B cell (primary cell): ENCODE data around the gene KCNN2. TPM values are rescaled to one million over a fixed set of nuclear protein-coding genes. Genes with fewer than 3 reads are reported as not detected.

Experiments
- ATAC-seq: fragments of 200-7000 bp; cut with Tn5 transposase; one replicate; pipeline ENCODE4 v1.10.0; 2021; ENCODE audit warnings: low read depth, mild to moderate bottlenecking, moderate number of reproducible peaks, moderate library complexity
- CTCF ChIA-PET: fragments of 350-600 bp; sonication (Branson Sonifier 250); formaldehyde crosslinking; loops from one replicate; lab custom pipeline; 2021; ENCODE audit warnings: antibody characterized with exemption, inconsistent platforms; lab: Charles Lee
- POLR2A ChIA-PET: fragments of 350-600 bp; sonication (Branson Sonifier 250); formaldehyde crosslinking; loops from one replicate; lab custom pipeline; 2021; ENCODE audit warnings: antibody characterized with exemption; lab: Charles Lee
- DNase-seq: peaks from one replicate; pipeline ENCODE4 v3.0.0; 2013
- H2AFZ ChIP-seq: 2 replicates; pipeline ENCODE4 v1.6.1; 2012; ENCODE audit warnings: mild to moderate bottlenecking, low read depth, low read length; ENCODE audit not compliant: insufficient read depth, poor library complexity, severe bottlenecking
- H3K27ac ChIP-seq, 2 donors: 1 replicate in 1 of 2; 2 replicates in 1 of 2; pipeline ENCODE4 v1.5.1; 2012 to 2013; ENCODE audit warnings: low read length in 2 of 2, mild to moderate bottlenecking in 2 of 2, moderate library complexity in 1 of 2
- H3K27me3 ChIP-seq, 4 experiments: fragments of 200-600 bp in 1 of 4; sonication (generic) in 1 of 4; replicated peaks in 1 of 4; 1 replicate in 2 of 4; 2 replicates in 2 of 4; pipeline versions ENCODE4 v1.6.1 to v1.7.0; 2013 to 2016; ENCODE audit warnings: low read length in 3 of 4, mild to moderate bottlenecking in 2 of 4, mixed read lengths in 1 of 4, moderate library complexity in 1 of 4; ENCODE audit not compliant: insufficient read depth in 4 of 4, control insufficient read depth in 3 of 4; ENCODE audit errors: control extremely low read depth in 1 of 4
- H3K36me3 ChIP-seq, 2 experiments: replicated peaks in 1 of 2; 1 replicate in 1 of 2; 2 replicates in 1 of 2; pipeline versions ENCODE4 v1.6.1 to v1.7.1; 2013; ENCODE audit warnings: low read length in 1 of 2; ENCODE audit not compliant: insufficient read depth in 2 of 2, control insufficient read depth in 1 of 2; ENCODE audit errors: control extremely low read depth in 1 of 2, extremely low read depth in 1 of 2
- H3K4me1 ChIP-seq, 2 donors: fragments of 200-600 bp in 1 of 2; sonication (generic) in 1 of 2; 1 replicate in 1 of 2; 2 replicates in 1 of 2; pipeline versions ENCODE4 v1.5.1 to v1.6.1; 2013 to 2017; ENCODE audit warnings: low read length in 2 of 2; ENCODE audit not compliant: control insufficient read depth in 2 of 2, insufficient read depth in 2 of 2
- H3K4me2 ChIP-seq: replicated peaks from 2 replicates; pipeline ENCODE3; 2012; ENCODE audit warnings: mild to moderate bottlenecking, low read depth, low read length; ENCODE audit not compliant: poor library complexity, severe bottlenecking
- H3K4me3 ChIP-seq, 5 experiments: fragments of 200-600 bp in 1 of 5; sonication (generic) in 1 of 5; 1 replicate in 3 of 5; 2 replicates in 2 of 5; pipeline versions ENCODE4 v1.5.1 to v1.7.0; 2011 to 2016; ENCODE audit warnings: low read length in 4 of 5, mild to moderate bottlenecking in 4 of 5, low read depth in 2 of 5, control low read depth in 1 of 5, moderate library complexity in 1 of 5; ENCODE audit not compliant: insufficient read depth in 1 of 5; ENCODE audit errors: control extremely low read depth in 1 of 5, extremely low read depth in 1 of 5
- H3K79me2 ChIP-seq: fragments of 200-600 bp; sonication (generic); one replicate; pipeline ENCODE4 v1.6.0; 2016; ENCODE audit warnings: low read length; ENCODE audit not compliant: control insufficient read depth, insufficient read depth
- H3K9ac ChIP-seq: fragments of 200-600 bp; sonication (generic); 2 replicates; pipeline ENCODE4 v1.6.1; 2017; ENCODE audit warnings: mild to moderate bottlenecking, low read length, moderate library complexity
- H3K9me3 ChIP-seq, 3 donors: one replicate each; pipeline versions ENCODE4 v1.6.1 to v1.7.1; 2013; ENCODE audit warnings: low read length in 2 of 3; ENCODE audit not compliant: control insufficient read depth in 2 of 3, insufficient read depth in 1 of 3; ENCODE audit errors: control extremely low read depth in 1 of 3
- H4K20me1 ChIP-seq: 2 replicates; pipeline ENCODE4 v1.6.0; 2012; ENCODE audit warnings: mild to moderate bottlenecking, low read length; ENCODE audit not compliant: insufficient read depth, control insufficient read depth, poor library complexity, severe bottlenecking
- H3K27ac Mint-ChIP-seq: one replicate; pipeline ENCODE4 v1.8.0; 2021; ENCODE audit warnings: mixed read lengths
- H3K27me3 Mint-ChIP-seq: one replicate; pipeline ENCODE4 v1.8.0; 2021; ENCODE audit warnings: mixed read lengths
- H3K4me1 Mint-ChIP-seq: one replicate; pipeline ENCODE4 v1.8.0; 2021; ENCODE audit warnings: mixed read lengths
- H3K4me3 Mint-ChIP-seq: one replicate; pipeline ENCODE4 v1.8.0; 2021; ENCODE audit warnings: mixed read lengths
- H3K9me3 Mint-ChIP-seq: one replicate; pipeline ENCODE4 v1.8.0; 2022; ENCODE audit warnings: mixed read lengths; ENCODE audit not compliant: insufficient read depth
- EZH2 ChIP-seq: IDR thresholded peaks from 2 replicates; pipeline ENCODE4 v1.6.1; 2012; ENCODE audit warnings: borderline replicate concordance, low read depth, mild to moderate bottlenecking, moderate library complexity, low read length; ENCODE audit not compliant: insufficient read depth, poor library complexity, severe bottlenecking
- WGBS: methylation state at CpG from one replicate; pipeline ENCODE4 v1.1.5; 2013; ENCODE audit warnings: missing lambda C conversion rate; ENCODE audit not compliant: insufficient coverage; 5-methylcytosine and 5-hydroxymethylcytosine counted together
- intact Hi-C: fragments of 100-400 bp; cut with micrococcal nuclease; formaldehyde crosslinking; loops from one replicate; pipeline ENCODE4 v1.10.0; 2022
- polyA plus RNA-seq: library from polyadenylated mRNA; depleted of rRNA; stranded (reverse); fragments of >200 nt; gene quantifications from 2 replicates; pipeline ENCODE4 v1.2.3, GENCODE V29; 2012
- total RNA-seq, 2 donors: library from RNA; stranded (reverse); fragments of 120-200 nt in 1 of 2; gene quantifications; 1 replicate in 1 of 2; 2 replicates in 1 of 2; pipeline versions ENCODE4 v1.2.3 to v1.2.4, GENCODE V29; 2013 to 2022
- TF ChIP-seq, protein P1 (sequence below): fragments of 200-600 bp; IDR thresholded peaks from one replicate; pipeline ENCODE4 v1.8.0; 2022; ENCODE audit warnings: antibody characterized with exemption, mild to moderate bottlenecking

KCNN2 gene
- total and polyA plus RNA-seq, 2 donors (not counting 1 experiment from before 2014, with no cell fraction given), result not detected

DNA sequence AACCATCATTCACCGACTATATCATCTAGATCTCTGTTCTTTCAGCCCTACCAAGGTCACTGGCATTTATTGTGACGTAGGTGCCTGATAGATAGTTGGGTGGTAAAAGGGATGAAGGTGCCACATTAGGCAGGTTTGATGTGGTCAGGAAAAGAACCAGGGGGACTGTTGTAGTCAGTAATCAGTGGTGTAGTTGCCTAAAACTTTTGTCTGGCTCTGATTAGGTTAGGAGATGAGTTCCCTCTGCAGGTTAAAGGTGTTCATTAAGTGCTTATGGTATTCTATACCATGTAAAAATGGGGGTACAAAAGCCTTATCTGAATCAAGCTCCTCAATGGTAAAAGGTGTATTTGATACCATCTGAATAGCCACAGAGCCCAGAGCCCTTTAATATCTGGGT lies 55.6 kb downstream of the KCNN2 start:
- Histone ChIP-seq H3K36me3 (no peaks in the 10 kb centered on the region), H4K20me1 (no peaks in the 10 kb centered on the region), H3K4me3 (no peak overlapping the region), H3K27ac (no peak overlapping the region), H3K79me2 (no peaks in the 10 kb centered on the region), H2AFZ (no peak overlapping the region), H3K4me2 (no peak overlapping the region), H3K27me3 (peaks cover 0 to 2% (median 0%) of the 10 kb centered on the region in 4 experiments), H3K9ac (no peak overlapping the region), H3K9me3 (no peaks in the 10 kb centered on the region), H3K4me1 (peaks cover 6% of the 10 kb centered on the region in 2 donors)
- peaks cover 13% of the 10 kb centered on the region for H3K4me1 Mint-ChIP-seq
- ChIA-PET CTCF (no interaction called here), POLR2A (no interaction called here)
- TF ChIP-seq, protein P1, sequence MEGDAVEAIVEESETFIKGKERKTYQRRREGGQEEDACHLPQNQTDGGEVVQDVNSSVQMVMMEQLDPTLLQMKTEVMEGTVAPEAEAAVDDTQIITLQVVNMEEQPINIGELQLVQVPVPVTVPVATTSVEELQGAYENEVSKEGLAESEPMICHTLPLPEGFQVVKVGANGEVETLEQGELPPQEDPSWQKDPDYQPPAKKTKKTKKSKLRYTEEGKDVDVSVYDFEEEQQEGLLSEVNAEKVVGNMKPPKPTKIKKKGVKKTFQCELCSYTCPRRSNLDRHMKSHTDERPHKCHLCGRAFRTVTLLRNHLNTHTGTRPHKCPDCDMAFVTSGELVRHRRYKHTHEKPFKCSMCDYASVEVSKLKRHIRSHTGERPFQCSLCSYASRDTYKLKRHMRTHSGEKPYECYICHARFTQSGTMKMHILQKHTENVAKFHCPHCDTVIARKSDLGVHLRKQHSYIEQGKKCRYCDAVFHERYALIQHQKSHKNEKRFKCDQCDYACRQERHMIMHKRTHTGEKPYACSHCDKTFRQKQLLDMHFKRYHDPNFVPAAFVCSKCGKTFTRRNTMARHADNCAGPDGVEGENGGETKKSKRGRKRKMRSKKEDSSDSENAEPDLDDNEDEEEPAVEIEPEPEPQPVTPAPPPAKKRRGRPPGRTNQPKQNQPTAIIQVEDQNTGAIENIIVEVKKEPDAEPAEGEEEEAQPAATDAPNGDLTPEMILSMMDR, result no peak
- no peak for TF ChIP-seq EZH2
- H3K9me3 Mint-ChIP-seq, result no peaks in the 10 kb centered on the region
- no peak overlapping the region for H3K4me3 Mint-ChIP-seq
- ATAC-seq (no peak), DNase-seq (no peak)
- intact Hi-C loops, result no loop called here
- peaks cover 2% of the 10 kb centered on the region for H3K27me3 Mint-ChIP-seq
- H3K27ac Mint-ChIP-seq, result no peak overlapping the region
- WGBS, result 100% methylated on average over 1 of the region's 2 CpGs

DNA sequence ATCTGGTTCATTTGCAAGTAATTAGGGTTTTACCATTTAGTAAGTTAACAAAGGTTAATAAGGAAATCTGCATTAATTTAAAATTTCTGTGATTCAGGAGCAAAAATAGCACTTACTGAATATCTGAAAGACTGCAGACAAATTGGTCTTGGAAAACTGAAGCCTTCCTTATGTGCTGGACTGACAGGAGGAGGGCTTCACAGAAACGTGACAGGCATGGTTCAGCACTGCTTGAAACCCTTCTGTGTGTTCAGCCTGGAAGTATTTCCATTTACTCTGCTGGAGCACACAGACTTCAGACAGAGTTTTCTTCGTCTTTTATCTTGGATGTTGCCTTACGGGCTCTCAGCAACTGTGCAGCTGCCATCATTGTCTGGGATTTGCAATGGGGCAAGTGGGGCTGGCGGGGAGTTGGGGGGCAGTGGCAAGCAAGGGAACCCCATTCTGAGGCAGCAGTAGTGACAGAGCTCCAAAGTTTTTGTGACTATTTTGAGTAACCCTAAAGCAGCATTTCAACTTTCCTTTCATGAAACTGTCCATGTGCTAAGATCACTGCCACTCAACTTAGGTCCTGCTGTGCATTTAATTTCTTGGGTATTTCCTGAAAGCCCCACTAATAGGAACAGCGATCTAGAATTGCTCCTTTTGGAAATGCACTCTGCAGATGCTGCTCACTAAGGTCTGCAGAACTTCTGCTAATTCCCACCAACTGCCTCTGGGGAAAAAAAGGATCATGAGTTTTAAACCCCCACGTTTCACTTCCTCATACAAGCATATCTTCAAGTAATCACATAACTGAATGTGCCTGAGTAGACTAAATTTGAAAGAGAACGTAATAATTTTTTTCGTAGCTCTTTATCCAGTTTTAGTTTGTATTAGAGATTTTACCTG lies 56.6 kb downstream of the KCNN2 start:
- H4K20me1 ChIP-seq, result no peaks in the 10 kb centered on the region
- peaks cover 0 to 2% (median 0%) of the 10 kb centered on the region in 4 experiments for H3K27me3 ChIP-seq
- H3K27ac Mint-ChIP-seq, result no peak overlapping the region
- no peaks in the 10 kb centered on the region for H3K9me3 ChIP-seq
- no peak overlapping the region for H2AFZ ChIP-seq
- no peak overlapping the region for H3K27ac ChIP-seq
- 69% methylated on average over 5 of the region's 8 CpGs for WGBS
- intact Hi-C loops, result no loop called here
- H3K4me3 Mint-ChIP-seq, result peak overlapping the region; percentile 54
- no peaks in the 10 kb centered on the region for H3K79me2 ChIP-seq
- peaks cover 13% of the 10 kb centered on the region for H3K4me1 Mint-ChIP-seq
- H3K4me1 ChIP-seq, result peaks cover 6% of the 10 kb centered on the region in 2 donors
- ChIA-PET POLR2A (no interaction called here), CTCF (interaction anchor here (2.1 kb wide), 1 partner anchor 19 kb away, joined by 6 read pairs; no protein-coding TSS in a partner anchor)
- H3K9me3 Mint-ChIP-seq, result no peaks in the 10 kb centered on the region
- no peaks in the 10 kb centered on the region for H3K36me3 ChIP-seq
- H3K4me2 ChIP-seq, result peak overlapping the region; percentile 23
- peak; percentile 58 for DNase-seq
- H3K4me3 ChIP-seq, result no peak overlapping the region
- TF ChIP-seq, protein P1, result no peak
- TF ChIP-seq EZH2, result no peak
- no peak overlapping the region for H3K9ac ChIP-seq
- peaks cover 2% of the 10 kb centered on the region for H3K27me3 Mint-ChIP-seq
- peak; percentile 76 for ATAC-seq
